ENCODE measurements around the gene AKT3. TPM values are rescaled to one million over a fixed set of nuclear protein-coding genes. Genes with fewer than 3 reads are reported as not detected.
"Not testable (repeated sequence)": the region's sequence is repeated elsewhere in the genome, so short reads cannot be mapped to it uniquely, and the experiment has no call there.

AKT3 gene
- total and polyA plus RNA-seq, 3 experiments from 2014 or later: 4.3 to 49.6 (median 47.3) TPM

DNA sequence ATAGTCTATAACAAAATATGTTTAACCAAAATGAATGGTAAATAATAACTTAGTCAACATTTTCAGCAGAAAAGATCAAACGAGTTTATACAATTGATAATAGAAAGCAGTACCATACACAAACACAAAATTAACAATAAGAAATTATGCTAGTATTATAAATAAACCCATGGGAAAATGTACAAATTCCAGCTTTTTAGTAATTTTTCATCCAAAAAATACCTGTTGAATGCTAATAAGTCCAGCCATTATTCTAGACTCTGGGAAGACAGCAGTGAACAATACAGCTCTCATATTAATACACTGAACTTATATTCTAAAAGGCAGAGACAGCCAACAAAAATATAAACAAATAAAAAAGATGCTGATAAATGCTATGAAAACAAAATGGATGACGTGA lies 66.3 kb downstream of the AKT3 start:
- H3K4me3 Mint-ChIP-seq: peak overlapping the region in 1 of 7 donors; percentile 2
- H3K9me3 Mint-ChIP-seq: no peaks in the 10 kb centered on the region
- no peak for DNase-seq
- Histone ChIP-seq H3K27ac (ENCODE audit: low read depth, low read length) (no peak overlapping the region), H3K4me1 (ENCODE audit: insufficient read depth, low read length) (no peaks in the 10 kb centered on the region), H3K36me3 (ENCODE audit: insufficient read depth, low read length) (no peaks in the 10 kb centered on the region), H3K9me3 (ENCODE audit: low read length) (no peaks in the 10 kb centered on the region), H3K4me3 (ENCODE audit: low read length) (no peak overlapping the region), H3K27me3 (ENCODE audit: insufficient read depth, low read length, poor library complexity, severe bottlenecking) (no peaks in the 10 kb centered on the region)
- ChIA-PET CTCF (interaction anchor here (1.2 to 1.8 kb wide), 2 partner anchors 8 to 23 kb away, joined by 4 to 5 read pairs; no protein-coding TSS in a partner anchor), POLR2A (no interaction called here)
- no peaks in the 10 kb centered on the region for H3K27me3 Mint-ChIP-seq
- peaks cover 4 to 15% (median 8%) of the 10 kb centered on the region in 3 donors for H3K36me3 Mint-ChIP-seq
- H3K27ac Mint-ChIP-seq: no peak overlapping the region
- H3K4me1 Mint-ChIP-seq: peaks cover 31 to 71% (median 62%) of the 10 kb centered on the region in 3 donors

DNA sequence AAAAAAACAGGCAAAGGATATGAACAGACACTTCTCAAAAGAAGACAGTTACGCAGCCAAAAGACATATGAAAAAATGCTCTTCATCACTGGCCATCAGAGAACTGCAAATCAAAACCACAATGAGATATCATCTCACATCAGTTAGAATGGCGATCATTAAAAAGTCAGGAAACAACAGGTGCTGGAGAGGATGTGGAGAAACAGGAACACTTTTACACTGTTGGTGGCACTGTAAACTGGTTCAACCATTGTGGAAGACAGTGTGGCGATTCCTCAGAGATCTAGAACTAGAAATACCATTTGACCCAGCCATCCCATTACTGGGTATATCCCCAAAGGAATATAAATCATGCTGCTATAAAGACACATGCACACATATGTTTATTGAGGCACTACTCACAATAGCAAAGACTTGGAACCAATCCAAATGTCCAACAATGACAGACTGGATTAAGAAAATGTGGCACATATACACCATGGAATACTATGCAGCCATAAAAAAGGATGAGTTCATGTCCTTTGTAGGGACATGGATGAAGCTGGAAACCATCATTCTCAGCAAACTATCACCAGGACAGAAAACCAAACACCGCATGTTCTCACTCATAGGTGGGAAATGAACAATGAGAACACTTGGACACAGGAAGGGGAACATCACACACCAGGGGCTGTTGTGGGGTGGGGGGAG lies 77.5 kb downstream of the AKT3 start:
- DNase-seq; H3K4me1 ChIP-seq (ENCODE audit: insufficient read depth, low read length); H3K4me3 ChIP-seq (ENCODE audit: low read length); H3K9me3 ChIP-seq (ENCODE audit: low read length); H3K4me3 Mint-ChIP-seq; H3K27ac ChIP-seq (ENCODE audit: low read depth, low read length); H3K27me3 Mint-ChIP-seq; CTCF ChIA-PET; POLR2A ChIA-PET; H3K27me3 ChIP-seq (ENCODE audit: insufficient read depth, low read length, poor library complexity, severe bottlenecking); H3K36me3 ChIP-seq (ENCODE audit: insufficient read depth, low read length): not testable (repeated sequence)
- Mint-ChIP-seq H3K27ac (peak overlapping the region in 1 of 8 donors; percentile 31), H3K4me1 (peaks cover 28 to 70% (median 51%) of the 10 kb centered on the region in 3 donors), H3K36me3 (peaks cover 11 to 30% (median 26%) of the 10 kb centered on the region in 3 donors), H3K9me3 (peaks cover 6 to 21% (median 10%) of the 10 kb centered on the region in 5 donors)

DNA sequence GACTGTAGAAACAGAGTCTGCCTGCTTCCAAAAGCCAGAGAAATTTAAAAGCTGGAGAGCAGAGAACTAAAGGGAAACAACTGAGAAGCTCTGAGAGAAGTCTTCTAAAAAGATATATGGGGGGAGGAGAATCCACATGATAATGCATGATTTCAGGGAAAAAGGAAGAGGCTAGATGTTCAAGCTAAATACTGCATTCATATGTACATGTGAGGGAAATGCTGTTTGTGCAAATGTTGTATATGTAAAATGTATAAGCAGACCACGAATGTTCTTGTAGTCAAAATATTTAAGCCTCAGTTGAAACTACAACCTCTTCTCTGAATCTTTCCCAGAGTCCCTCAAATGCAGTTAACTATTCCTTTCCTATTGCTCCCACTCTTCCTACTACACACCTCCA lies 79.2 kb downstream of the AKT3 start:
- H3K27ac ChIP-seq (ENCODE audit: low read depth, low read length): no peak overlapping the region
- H3K4me3 Mint-ChIP-seq: no peak overlapping the region
- peaks cover 36 to 79% (median 56%) of the 10 kb centered on the region in 3 donors for H3K4me1 Mint-ChIP-seq
- peaks cover 12 to 16% (median 14%) of the 10 kb centered on the region in 3 donors for H3K36me3 Mint-ChIP-seq
- no peak overlapping the region for H3K27ac Mint-ChIP-seq
- CTCF ChIA-PET: no interaction called here
- H3K36me3 ChIP-seq (ENCODE audit: insufficient read depth, low read length): no peaks in the 10 kb centered on the region
- POLR2A ChIA-PET: no interaction called here
- no peak for DNase-seq
- H3K27me3 Mint-ChIP-seq: peaks cover 0 to 1% of the 10 kb centered on the region in 2 donors
- no peaks in the 10 kb centered on the region for H3K9me3 ChIP-seq (ENCODE audit: low read length)
- H3K27me3 ChIP-seq (ENCODE audit: insufficient read depth, low read length, poor library complexity, severe bottlenecking): no peaks in the 10 kb centered on the region
- no peaks in the 10 kb centered on the region for H3K4me1 ChIP-seq (ENCODE audit: insufficient read depth, low read length)
- peaks cover 0 to 11% (median 4%) of the 10 kb centered on the region in 5 donors for H3K9me3 Mint-ChIP-seq
- no peak overlapping the region for H3K4me3 ChIP-seq (ENCODE audit: low read length)

DNA sequence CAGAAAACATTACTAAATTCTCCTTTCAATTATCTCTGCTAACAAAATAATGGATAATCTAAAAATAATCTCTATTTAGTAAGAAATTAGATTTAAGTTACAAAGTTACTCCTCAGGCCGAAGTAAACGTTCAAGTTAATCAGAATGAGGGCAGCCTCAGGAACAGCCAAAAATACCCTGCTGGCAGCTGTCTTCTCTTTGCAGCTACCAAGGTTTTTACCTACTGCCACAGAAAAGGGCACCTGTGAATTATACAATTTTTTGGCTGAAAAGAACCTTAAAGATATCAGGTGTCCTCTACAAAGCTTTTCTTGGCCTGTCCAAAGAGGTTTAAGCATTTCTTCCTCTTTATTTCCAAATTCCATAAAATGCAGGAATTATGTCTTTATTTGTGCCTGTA lies 84.4 kb downstream of the AKT3 start:
- Mint-ChIP-seq H3K4me3 (no peak overlapping the region), H3K36me3 (peaks cover 3 to 10% (median 5%) of the 10 kb centered on the region in 3 donors), H3K27me3 (peaks cover 0 to 1% of the 10 kb centered on the region in 2 donors), H3K4me1 (peaks cover 45 to 71% (median 70%) of the 10 kb centered on the region in 3 donors), H3K27ac (no peak overlapping the region), H3K9me3 (peaks cover 0 to 1% (median 0%) of the 10 kb centered on the region in 5 donors)
- H3K4me1 ChIP-seq (ENCODE audit: insufficient read depth, low read length): no peaks in the 10 kb centered on the region
- no peak overlapping the region for H3K4me3 ChIP-seq (ENCODE audit: low read length)
- ChIA-PET POLR2A (no interaction called here), CTCF (no interaction called here)
- no peaks in the 10 kb centered on the region for H3K27me3 ChIP-seq (ENCODE audit: insufficient read depth, low read length, poor library complexity, severe bottlenecking)
- DNase-seq: no peak
- H3K36me3 ChIP-seq (ENCODE audit: insufficient read depth, low read length): no peaks in the 10 kb centered on the region
- no peak overlapping the region for H3K27ac ChIP-seq (ENCODE audit: low read depth, low read length)
- H3K9me3 ChIP-seq (ENCODE audit: low read length): no peaks in the 10 kb centered on the region

DNA sequence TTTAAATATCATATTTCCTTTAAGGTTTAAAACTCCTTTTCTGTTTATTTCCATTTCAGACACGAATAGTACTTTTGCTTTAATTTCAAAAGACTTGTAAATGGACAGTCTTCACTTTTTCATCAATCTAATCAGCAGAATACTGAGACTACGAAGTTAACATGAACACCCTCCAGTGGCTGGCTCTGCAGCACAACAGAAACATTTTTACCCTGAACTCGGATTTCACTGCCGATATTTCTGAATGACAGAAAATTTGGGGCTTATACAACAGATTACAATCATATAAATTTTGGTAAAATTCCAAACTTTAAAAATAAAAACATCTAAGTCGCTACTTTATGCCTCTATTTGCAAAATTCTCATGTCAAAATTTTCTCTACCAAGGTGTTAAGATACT lies 86.2 kb downstream of the AKT3 start:
- CTCF ChIA-PET: no interaction called here
- Histone ChIP-seq H3K36me3 (ENCODE audit: insufficient read depth, low read length) (no peaks in the 10 kb centered on the region), H3K27me3 (ENCODE audit: insufficient read depth, low read length, poor library complexity, severe bottlenecking) (no peaks in the 10 kb centered on the region), H3K4me1 (ENCODE audit: insufficient read depth, low read length) (no peaks in the 10 kb centered on the region), H3K4me3 (ENCODE audit: low read length) (no peak overlapping the region), H3K9me3 (ENCODE audit: low read length) (no peaks in the 10 kb centered on the region), H3K27ac (ENCODE audit: low read depth, low read length) (no peak overlapping the region)
- no peaks in the 10 kb centered on the region for H3K9me3 Mint-ChIP-seq
- no peak overlapping the region for H3K4me3 Mint-ChIP-seq
- peaks cover 0 to under 1% of the 10 kb centered on the region in 2 donors for H3K27me3 Mint-ChIP-seq
- H3K4me1 Mint-ChIP-seq: peaks cover 40 to 69% (median 62%) of the 10 kb centered on the region in 3 donors
- H3K36me3 Mint-ChIP-seq: peaks cover under 1 to 7% (median 2%) of the 10 kb centered on the region in 3 donors
- H3K27ac Mint-ChIP-seq: no peak overlapping the region
- no peak for DNase-seq
- POLR2A ChIA-PET: no interaction called here

DNA sequence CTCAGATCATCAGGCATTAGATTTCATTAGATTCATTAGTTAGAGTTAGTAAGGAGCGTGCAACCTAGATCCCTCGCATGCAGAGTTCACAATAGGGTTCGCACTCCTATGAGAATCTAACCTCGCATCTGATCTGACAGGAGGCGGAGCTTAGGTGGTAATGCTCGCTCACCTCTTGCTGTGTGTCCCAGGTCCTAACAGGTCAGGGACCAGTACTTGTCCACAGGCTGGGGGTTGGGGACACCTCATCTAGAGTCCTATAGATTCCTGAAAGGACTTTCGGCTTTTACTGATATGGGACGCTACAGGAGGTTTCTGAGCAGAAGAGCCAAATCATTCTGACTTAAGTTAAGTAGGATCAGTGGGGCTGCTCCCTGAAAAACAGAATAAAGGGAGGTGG lies 91.4 kb downstream of the AKT3 start:
- Histone ChIP-seq H3K4me3 (ENCODE audit: low read length) (no peak overlapping the region), H3K9me3 (ENCODE audit: low read length) (no peaks in the 10 kb centered on the region), H3K27me3 (ENCODE audit: insufficient read depth, low read length, poor library complexity, severe bottlenecking) (no peaks in the 10 kb centered on the region), H3K4me1 (ENCODE audit: insufficient read depth, low read length) (no peaks in the 10 kb centered on the region), H3K36me3 (ENCODE audit: insufficient read depth, low read length) (no peaks in the 10 kb centered on the region), H3K27ac (ENCODE audit: low read depth, low read length) (no peak overlapping the region)
- CTCF ChIA-PET: no interaction called here
- H3K9me3 Mint-ChIP-seq: no peaks in the 10 kb centered on the region
- peak overlapping the region in 2 of 8 donors; percentile 37 to 82 for H3K27ac Mint-ChIP-seq
- peaks cover 51 to 76% (median 69%) of the 10 kb centered on the region in 3 donors for H3K4me1 Mint-ChIP-seq
- POLR2A ChIA-PET: no interaction called here
- H3K36me3 Mint-ChIP-seq: no peaks in the 10 kb centered on the region
- no peak for DNase-seq
- H3K27me3 Mint-ChIP-seq: no peaks in the 10 kb centered on the region
- H3K4me3 Mint-ChIP-seq: peak overlapping the region in 1 of 7 donors; percentile 4

DNA sequence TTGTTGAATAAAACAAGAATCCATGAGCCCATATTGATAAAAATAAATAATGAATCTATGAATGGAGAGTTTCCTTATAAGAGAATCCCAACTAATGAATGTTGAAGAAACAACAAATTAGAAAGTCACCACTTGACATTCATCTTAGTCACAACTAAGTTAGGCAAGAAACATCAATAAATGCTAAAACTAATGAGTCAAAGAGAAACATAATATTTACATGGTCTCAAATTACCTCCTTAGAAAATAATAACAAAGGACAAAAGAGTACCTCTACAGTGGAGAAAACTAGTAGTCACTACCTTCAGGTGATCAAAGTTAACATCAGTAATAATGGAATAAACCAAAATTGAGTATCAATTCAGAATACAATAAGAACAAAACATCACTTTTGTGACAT lies 93.5 kb downstream of the AKT3 start:
- no peaks in the 10 kb centered on the region for H3K27me3 Mint-ChIP-seq
- H3K4me1 ChIP-seq (ENCODE audit: insufficient read depth, low read length): peaks cover 3% of the 10 kb centered on the region
- no peaks in the 10 kb centered on the region for H3K9me3 ChIP-seq (ENCODE audit: low read length)

DNA sequence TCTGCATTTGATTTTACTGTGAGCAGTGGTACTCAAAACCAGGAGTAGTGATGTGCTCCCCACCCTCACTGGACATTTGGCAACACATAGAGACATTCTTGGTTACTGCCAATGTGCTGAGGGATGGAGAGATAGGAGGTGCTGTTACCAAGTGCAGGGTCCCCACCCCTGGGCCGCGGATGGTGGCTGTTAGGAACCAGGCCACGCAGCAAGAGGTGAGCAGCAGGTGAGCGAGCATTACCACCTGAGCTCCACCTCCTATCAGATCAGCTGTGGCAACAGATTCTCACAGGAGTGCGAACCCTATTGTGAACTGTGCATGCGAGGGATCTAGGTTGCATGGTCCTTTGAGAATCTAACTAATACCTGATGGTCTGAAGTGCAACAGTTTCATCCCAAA lies 95.7 kb downstream of the AKT3 start:
- Mint-ChIP-seq H3K4me1 (peaks cover 44 to 71% (median 66%) of the 10 kb centered on the region in 3 donors), H3K27me3 (no peaks in the 10 kb centered on the region), H3K4me3 (no peak overlapping the region), H3K36me3 (no peaks in the 10 kb centered on the region), H3K27ac (peak overlapping the region in 6 of 8 donors; percentile 25 to 61 (median 40)), H3K9me3 (no peaks in the 10 kb centered on the region)
- Histone ChIP-seq H3K27me3 (ENCODE audit: insufficient read depth, low read length, poor library complexity, severe bottlenecking) (no peaks in the 10 kb centered on the region), H3K4me3 (ENCODE audit: low read length) (no peak overlapping the region), H3K4me1 (ENCODE audit: insufficient read depth, low read length) (peaks cover 8% of the 10 kb centered on the region), H3K27ac (ENCODE audit: low read depth, low read length) (no peak overlapping the region), H3K36me3 (ENCODE audit: insufficient read depth, low read length) (no peaks in the 10 kb centered on the region), H3K9me3 (ENCODE audit: low read length) (no peaks in the 10 kb centered on the region)
- CTCF ChIA-PET: no interaction called here
- POLR2A ChIA-PET: no interaction called here
- DNase-seq: no peak

More for the DNA sequence above, 93.5 kb downstream of the AKT3 start:
- H3K4me1 Mint-ChIP-seq: peaks cover 53 to 79% (median 72%) of the 10 kb centered on the region in 3 donors
- H3K27ac Mint-ChIP-seq: peak overlapping the region in 7 of 8 donors; percentile 3 to 82 (median 35)
- ChIA-PET POLR2A (no interaction called here), CTCF (no interaction called here)
- no peaks in the 10 kb centered on the region for H3K36me3 Mint-ChIP-seq
- no peaks in the 10 kb centered on the region for H3K9me3 Mint-ChIP-seq
- Histone ChIP-seq H3K27ac (ENCODE audit: low read depth, low read length) (no peak overlapping the region), H3K36me3 (ENCODE audit: insufficient read depth, low read length) (no peaks in the 10 kb centered on the region), H3K4me3 (ENCODE audit: low read length) (no peak overlapping the region), H3K27me3 (ENCODE audit: insufficient read depth, low read length, poor library complexity, severe bottlenecking) (no peaks in the 10 kb centered on the region)
- no peak for DNase-seq
- H3K4me3 Mint-ChIP-seq: no peak overlapping the region

Data from CD8-positive, alpha-beta memory T cell (primary cell).